HCT116 (cell line): ENCODE data around the gene MS4A4E. TPM values are rescaled to one million over a fixed set of nuclear protein-coding genes. Genes with fewer than 3 reads are reported as not detected.

Experiments used
- ATAC-seq: fragments of 200-7000 bp; cut with Tn5 transposase; 2 replicates; pipeline ENCODE4 v1.9.1; 2020; ENCODE audit warnings: mild to moderate bottlenecking, moderate library complexity
- BruUV-seq: library from RNA; stranded (reverse); fragments of 400-500 nt; replicated peaks from 2 replicates; lab custom pipeline; 2021; lab: Mats Ljungman, UMichigan
- CTCF ChIA-PET: fragments of 300-600 bp; sonication (Branson Sonifier 250); formaldehyde crosslinking; loops from one replicate; lab custom pipeline; 2021; ENCODE audit warnings: antibody characterized with exemption; lab: Charles Lee
- POLR2A ChIA-PET: fragments of 300-600, 350-600 bp; sonication (Branson Sonifier 250); formaldehyde crosslinking; loops from one replicate; lab custom pipeline; 2021; ENCODE audit warnings: antibody characterized with exemption; lab: Charles Lee
- RAD21 ChIA-PET, 2 experiments: fragments of 300-600 bp; sonication (Branson Sonifier 250); formaldehyde crosslinking; loops; one replicate each; lab custom pipeline; 2023; ENCODE audit warnings: low total read pairs in 2 of 2; ENCODE audit not compliant: uncharacterized antibody in 2 of 2, unreplicated experiment in 2 of 2, low non-redundant PET in 1 of 2; lab: Charles Lee
- DNase-seq: peaks from one replicate; pipeline ENCODE4 v3.0.0-alpha.2; 2010; ENCODE audit warnings: low read depth, low spot score
- H2AFZ ChIP-seq: fragments of 200-600 bp; shearing (Covaris generic), sonication (generic); 2 replicates; pipeline ENCODE4 v1.6.1; 2017; ENCODE audit warnings: low read depth, mixed run types, mixed read lengths, antibody characterized with exemption, low read length; ENCODE audit not compliant: poor library complexity, severe bottlenecking
- H3K27ac ChIP-seq: 2 replicates; pipeline ENCODE4 v1.5.1; 2012; ENCODE audit warnings: low read depth, low read length
- H3K27me3 ChIP-seq: fragments of 200-600 bp; sonication (generic); 2 replicates; pipeline ENCODE4 v1.6.1; 2016; ENCODE audit warnings: mixed run types, low read length, mixed read lengths; ENCODE audit not compliant: insufficient read depth
- H3K36me3 ChIP-seq, 2 experiments: fragments of 200-500 bp in 1 of 2; fragments of 200-600 bp in 1 of 2; sonication (Bioruptor generic) in 1 of 2; sonication (generic) in 1 of 2; 2 replicates each; pipeline versions ENCODE4 v1.5.1 to v1.6.1; 2014 to 2016; ENCODE audit warnings: low read length in 2 of 2, inconsistent platforms in 1 of 2, mixed read lengths in 1 of 2, mixed run types in 1 of 2; ENCODE audit not compliant: insufficient read depth in 2 of 2, control insufficient read depth in 1 of 2
- H3K4me1 ChIP-seq, 2 experiments: fragments of 200-600 bp in 1 of 2; sonication (generic) in 1 of 2; 2 replicates each; pipeline versions ENCODE4 v1.5.1 to v1.6.1; 2012 to 2017; ENCODE audit warnings: low read length in 2 of 2, inconsistent platforms in 1 of 2, mild to moderate bottlenecking in 1 of 2, mixed read lengths in 1 of 2, mixed run types in 1 of 2, moderate library complexity in 1 of 2; ENCODE audit not compliant: insufficient read depth in 2 of 2, control insufficient read depth in 1 of 2
- H3K4me2 ChIP-seq: fragments of 200-600 bp; sonication (generic); 2 replicates; pipeline ENCODE4 v1.6.1; 2017; ENCODE audit warnings: mixed run types, low read length, mixed read lengths
- H3K4me3 ChIP-seq, 2 experiments: fragments of 200-600 bp in 1 of 2; sonication (generic) in 1 of 2; replicated peaks in 1 of 2; 2 replicates each; pipeline ENCODE4 v1.5.1; 2011 to 2016; ENCODE audit warnings: low read length in 2 of 2, control low read depth in 1 of 2, low read depth in 1 of 2, mild to moderate bottlenecking in 1 of 2, mixed read lengths in 1 of 2, mixed run types in 1 of 2
- H3K79me2 ChIP-seq: fragments of 200-600 bp; sonication (generic); 2 replicates; pipeline ENCODE4 v1.6.1; 2017; ENCODE audit warnings: mild to moderate bottlenecking, mixed run types, low read length, moderate library complexity, mixed read lengths; ENCODE audit not compliant: insufficient read depth
- H3K9ac ChIP-seq: fragments of 200-600 bp; sonication (generic); 2 replicates; pipeline ENCODE4 v1.6.1; 2016; ENCODE audit warnings: low read length, mixed read lengths
- H3K9me2 ChIP-seq: fragments of 200-600 bp; sonication (generic), shearing (Covaris generic); 2 replicates; pipeline ENCODE4 v1.6.1; 2017; ENCODE audit warnings: mixed run types, mild to moderate bottlenecking, moderate library complexity; ENCODE audit not compliant: insufficient read depth
- H3K9me3 ChIP-seq, 2 experiments: fragments of 200-500 bp in 1 of 2; fragments of 200-600 bp in 1 of 2; sonication (Bioruptor generic) in 1 of 2; sonication (generic) in 1 of 2; 2 replicates each; pipeline ENCODE4 v1.6.1; 2014 to 2017; ENCODE audit warnings: low read length in 2 of 2, mixed read lengths in 2 of 2, inconsistent platforms in 1 of 2, low read depth in 1 of 2, mild to moderate bottlenecking in 1 of 2, mixed run types in 1 of 2, moderate library complexity in 1 of 2; ENCODE audit not compliant: control insufficient read depth in 1 of 2, insufficient read depth in 1 of 2
- H4K20me1 ChIP-seq: fragments of 200-600 bp; sonication (generic), shearing (Covaris generic); 2 replicates; pipeline ENCODE4 v1.6.1; 2017; ENCODE audit warnings: mixed run types, mild to moderate bottlenecking, moderate library complexity; ENCODE audit not compliant: insufficient read depth
- CEBPB ChIP-seq: IDR thresholded peaks from 2 replicates; pipeline ENCODE4 v1.6.1; 2012; ENCODE audit warnings: low read depth
- EGR1 ChIP-seq: IDR thresholded peaks from 2 replicates; pipeline ENCODE4 v1.6.1; 2012; ENCODE audit warnings: low read depth
- JUND ChIP-seq: IDR thresholded peaks from 2 replicates; pipeline ENCODE4 v1.6.1; 2012
- POLR2AphosphoS5 ChIP-seq: IDR thresholded peaks from 2 replicates; pipeline ENCODE4 v1.6.1; 2011; ENCODE audit warnings: mild to moderate bottlenecking, low read depth, low read length, moderate library complexity
- RAD21 ChIP-seq: IDR thresholded peaks from 2 replicates; pipeline ENCODE4 v1.6.1; 2012; ENCODE audit warnings: low read depth, mild to moderate bottlenecking
- REST ChIP-seq: IDR thresholded peaks from 2 replicates; pipeline ENCODE4 v1.6.1; 2012; ENCODE audit warnings: low read depth
- SIN3A ChIP-seq: IDR thresholded peaks from 2 replicates; pipeline ENCODE4 v1.6.1; 2012; ENCODE audit warnings: low read depth
- SP1 ChIP-seq: IDR thresholded peaks from 2 replicates; pipeline ENCODE4 v1.6.1; 2012; ENCODE audit warnings: low read depth
- intact Hi-C: fragments of 100-400 bp; cut with micrococcal nuclease; formaldehyde crosslinking; loops from 2 replicates; pipeline ENCODE4 v1.10.0; 2022
- total RNA-seq: library from RNA; stranded (reverse); gene quantifications from one replicate; pipeline ENCODE4 v1.2.1, GENCODE V29; 2021; ENCODE audit not compliant: unreplicated experiment

MS4A4E gene
- total RNA-seq, 1 experiment from 2014 or later: not detected

DNA sequence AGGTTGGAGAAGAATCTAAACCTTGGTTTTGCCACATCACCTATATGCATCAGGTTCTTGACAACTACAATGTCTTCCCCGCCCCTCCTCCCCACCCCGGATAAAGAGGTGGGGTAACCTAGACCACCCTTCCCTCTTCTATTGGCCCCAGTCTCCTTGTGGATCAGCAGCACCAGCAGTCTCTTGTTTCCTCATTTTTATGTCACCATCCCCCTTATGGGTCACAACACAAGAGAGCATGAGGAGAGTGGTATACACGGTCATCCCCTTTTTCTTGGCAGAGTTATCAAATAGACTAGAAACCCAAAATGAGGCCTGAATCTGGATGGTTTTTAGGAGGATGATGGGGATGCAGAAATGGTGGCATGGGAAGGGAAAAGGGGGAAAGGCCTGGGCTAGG, 1.2 kb downstream of the MS4A4E start:
- no peaks in the 10 kb centered on the region for H3K36me3 ChIP-seq
- no peak overlapping the region for H3K9ac ChIP-seq
- intact Hi-C loops: no loop called here
- no peak overlapping the region for H3K4me2 ChIP-seq
- H2AFZ ChIP-seq: no peak overlapping the region
- no peak overlapping the region for H3K4me3 ChIP-seq
- H4K20me1 ChIP-seq: no peaks in the 10 kb centered on the region
- no peak for DNase-seq
- TF ChIP-seq JUND (no peak), REST (no peak), CEBPB (no peak), POLR2AphosphoS5 (no peak), EGR1 (no peak), SP1 (no peak), SIN3A (no peak)
- H3K27me3 ChIP-seq: no peaks in the 10 kb centered on the region
- no peaks in the 10 kb centered on the region for H3K9me3 ChIP-seq
- no peak overlapping the region for H3K27ac ChIP-seq
- no peaks in the 10 kb centered on the region for H3K79me2 ChIP-seq
- ChIA-PET RAD21 (no interaction called here), CTCF (no interaction called here), POLR2A (no interaction called here)
- no peaks in the 10 kb centered on the region for H3K4me1 ChIP-seq
- H3K9me2 ChIP-seq: no peaks in the 10 kb centered on the region
- ATAC-seq: no peak
- no TSS peak for BruUV-seq

GRCh38 chr11:60240662-60241061, 2.3 kb downstream of the MS4A4E start:
- Histone ChIP-seq H4K20me1 (no peaks in the 10 kb centered on the region), H3K9me2 (no peaks in the 10 kb centered on the region), H3K9me3 (no peaks in the 10 kb centered on the region), H3K4me1 (no peaks in the 10 kb centered on the region), H3K27ac (no peak overlapping the region), H3K36me3 (no peaks in the 10 kb centered on the region), H3K4me2 (no peak overlapping the region), H3K4me3 (no peak overlapping the region), H3K27me3 (no peaks in the 10 kb centered on the region), H3K79me2 (no peaks in the 10 kb centered on the region), H3K9ac (no peak overlapping the region), H2AFZ (no peak overlapping the region)
- BruUV-seq: no TSS peak
- POLR2A ChIA-PET: no interaction called here
- no peak for TF ChIP-seq RAD21
- no peak for TF ChIP-seq JUND
- RAD21 ChIA-PET: no interaction called here
- CTCF ChIA-PET: no interaction called here
- ATAC-seq (no peak), DNase-seq (no peak)
- intact Hi-C loops: no loop called here
